Measurements from ENCODE around the gene AGPAT4.
"Not testable (repeated sequence)": the region's sequence is repeated elsewhere in the genome, so short reads cannot be mapped to it uniquely, and the experiment has no call there.

Gene AGPAT4

GRCh38 chr6:161228096-161228495 lies 45.8 kb downstream of the AGPAT4 start:
- no peak for DNase-seq (ENCODE audit: low read depth in 1 of 2, low spot score in 1 of 2)

DNA sequence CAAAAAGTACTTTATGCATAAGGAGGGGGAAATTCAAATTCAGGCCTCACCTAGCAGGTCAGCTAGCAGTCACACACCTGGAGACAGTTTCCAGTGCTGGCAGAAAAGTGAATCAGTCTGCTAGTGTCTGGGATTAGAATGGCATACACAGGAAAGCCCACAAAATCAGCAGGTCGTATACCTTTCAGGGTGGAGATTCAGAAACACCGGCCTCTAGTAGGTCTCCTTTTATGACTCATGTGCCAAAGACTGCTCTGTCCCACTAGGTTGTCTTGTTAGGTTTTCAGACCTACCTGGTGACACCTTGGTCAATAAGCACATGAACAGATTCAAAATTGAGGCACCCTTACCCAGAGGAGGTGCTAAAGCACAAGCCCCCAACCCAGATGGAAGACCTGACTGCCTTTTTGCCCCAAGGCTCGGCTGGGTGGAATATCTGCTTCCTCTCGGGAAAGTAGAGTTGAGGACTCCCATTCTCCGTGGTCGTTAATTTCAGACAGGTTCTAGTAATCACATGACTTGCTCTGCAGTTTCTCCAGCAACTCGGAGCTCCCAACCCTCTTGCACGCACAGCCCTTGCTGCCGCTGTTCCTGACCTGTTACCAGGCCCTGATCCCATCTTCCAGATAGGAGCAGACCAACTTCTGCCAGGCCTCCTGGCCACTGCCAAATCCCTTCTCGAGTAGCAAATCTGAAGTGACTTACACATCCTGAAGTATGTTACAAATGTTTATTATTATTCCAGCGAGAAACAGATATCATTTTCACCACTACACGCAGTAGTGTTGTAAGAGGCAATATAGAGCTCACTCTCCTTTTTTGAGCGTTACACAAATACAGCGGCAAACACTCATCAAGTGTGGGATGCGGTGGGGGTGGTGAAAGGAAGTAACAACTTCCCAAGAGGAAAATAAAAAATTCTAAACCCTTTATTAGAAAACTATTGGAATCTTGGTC lies 46.6 kb downstream of the AGPAT4 start:
- DNase-seq (ENCODE audit: low read depth in 1 of 2, low spot score in 1 of 2): no peak

- no peak for DNase-seq (ENCODE audit: low read depth in 1 of 2, low spot score in 1 of 2)
Observed at GRCh38 chr6:161226009-161226964, 47.6 kb downstream of the AGPAT4 start.

GRCh38 chr6:161225681-161226008 lies 48.2 kb downstream of the AGPAT4 start:
- no peak for DNase-seq (ENCODE audit: low read depth in 1 of 2, low spot score in 1 of 2)

DNA sequence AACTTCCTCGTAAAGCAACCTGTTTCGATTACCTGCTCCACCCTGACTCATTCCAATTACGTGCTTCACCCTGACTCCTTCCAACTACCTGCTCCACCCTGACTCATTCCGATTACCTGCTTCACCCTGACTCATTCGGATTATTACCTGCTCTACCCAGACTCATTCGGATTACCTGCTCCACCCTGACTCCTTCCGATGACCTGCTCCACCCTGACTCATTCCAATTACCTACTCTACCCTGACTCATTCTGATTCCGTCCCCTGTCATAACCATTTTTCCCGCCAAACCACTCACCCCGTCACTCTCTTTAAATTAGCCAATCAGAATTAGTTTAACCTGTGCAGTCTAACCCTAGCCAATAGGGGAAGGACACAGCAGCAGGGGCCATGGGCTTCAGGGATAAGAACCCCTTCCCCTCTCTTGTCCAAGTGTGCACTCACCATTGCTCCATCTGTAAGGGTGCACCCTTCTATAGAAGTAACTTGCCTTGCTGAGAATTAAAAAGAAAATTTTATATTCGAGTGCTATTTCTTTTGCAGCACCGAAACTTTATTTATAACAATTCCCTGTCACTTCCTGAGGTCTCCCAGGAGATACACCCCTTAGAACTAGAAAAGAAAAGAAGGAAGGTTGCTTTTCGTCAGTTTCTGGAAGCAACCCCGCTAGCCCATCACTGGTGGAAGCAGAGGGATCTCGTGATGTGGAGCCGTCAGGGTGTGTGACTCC lies 48.7 kb downstream of the AGPAT4 start:
- DNase-seq (ENCODE audit: low read depth in 1 of 2, low spot score in 1 of 2): not testable (repeated sequence)

DNA sequence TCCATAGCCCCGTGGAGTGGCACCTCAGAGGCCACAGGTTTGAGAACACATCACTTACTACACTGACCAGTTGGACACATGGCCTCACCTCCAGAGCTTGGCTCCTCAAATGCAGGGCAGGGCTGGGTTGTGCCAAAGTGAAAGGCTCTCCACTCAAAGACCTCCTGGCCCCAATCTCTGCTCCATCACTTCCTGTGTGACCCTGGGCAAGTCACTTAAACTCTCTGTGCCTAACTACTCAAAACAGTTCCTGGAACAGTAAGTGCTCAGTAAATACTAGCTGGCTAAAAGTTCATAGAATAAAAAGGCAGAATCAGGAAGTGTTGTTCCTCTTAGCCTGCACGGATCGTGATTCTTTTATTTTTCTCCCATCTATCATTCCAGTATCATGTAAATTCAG lies 50.2 kb downstream of the AGPAT4 start:
- no peak for DNase-seq (ENCODE audit: low read depth in 1 of 2, low spot score in 1 of 2)

GRCh38 chr6:161222706-161223234 lies 51.1 kb downstream of the AGPAT4 start:
- DNase-seq (ENCODE audit: low read depth in 1 of 2, low spot score in 1 of 2): no peak

DNA sequence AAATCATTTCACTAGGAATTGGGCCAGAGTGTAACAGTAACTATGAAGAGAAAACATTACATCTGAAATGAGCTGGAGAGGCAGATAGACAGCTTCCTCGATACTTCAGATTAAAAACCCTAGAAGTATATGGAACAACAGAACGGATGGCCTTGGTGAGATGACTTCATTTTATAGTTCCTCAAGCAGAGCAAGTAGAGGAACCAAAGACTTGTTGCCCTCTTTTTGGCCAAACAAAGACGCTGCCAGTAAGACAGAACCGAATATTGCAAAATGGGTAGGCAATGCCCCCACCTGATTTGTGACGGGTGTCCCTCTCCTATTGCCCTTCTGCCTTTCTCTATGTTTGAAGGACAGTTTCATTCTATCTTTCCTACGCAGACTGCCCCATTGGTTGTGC lies 53.5 kb downstream of the AGPAT4 start:
- no peak for DNase-seq (ENCODE audit: low read depth in 1 of 2, low spot score in 1 of 2)

DNA sequence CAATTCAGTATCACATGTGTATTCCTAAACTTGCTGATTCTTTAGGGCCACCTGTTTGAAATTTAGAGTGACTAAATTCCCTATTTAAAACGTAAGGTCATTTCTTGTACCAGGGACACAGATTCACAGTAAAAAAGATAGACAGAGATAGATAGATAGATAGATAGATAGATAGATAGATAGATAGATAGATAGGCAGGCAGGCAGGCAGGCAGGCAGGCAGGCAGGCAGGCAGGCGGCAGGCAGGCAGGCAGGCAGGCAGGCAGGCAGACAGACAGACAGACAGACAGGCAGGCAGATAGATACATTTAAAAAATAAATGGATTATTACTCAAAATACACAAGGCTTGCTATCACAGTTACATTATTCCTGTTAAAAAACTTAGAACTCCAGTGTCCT lies 54.2 kb downstream of the AGPAT4 start:
- DNase-seq (ENCODE audit: low read depth in 1 of 2, low spot score in 1 of 2): no peak

DNA sequence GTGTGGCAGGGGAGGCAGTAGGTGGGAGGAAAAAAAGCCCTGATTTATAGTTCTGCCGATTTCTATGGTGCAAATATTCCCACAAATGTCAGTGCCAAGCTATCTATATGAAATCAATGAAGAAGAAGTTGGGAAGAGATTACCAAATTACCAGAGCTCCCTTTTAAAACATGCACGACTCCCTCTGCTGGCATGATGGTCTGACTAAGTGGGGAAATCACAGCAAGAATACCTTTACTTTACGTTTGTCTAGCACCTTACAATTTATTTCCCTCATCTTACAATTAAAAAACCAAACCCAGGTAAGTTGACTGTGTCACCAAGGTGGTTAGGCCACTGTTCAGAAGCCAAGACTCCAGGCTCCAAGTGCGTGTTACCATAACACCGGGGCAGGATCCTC lies 55.6 kb downstream of the AGPAT4 start:
- no peak for DNase-seq (ENCODE audit: low read depth in 1 of 2, low spot score in 1 of 2)

DNA sequence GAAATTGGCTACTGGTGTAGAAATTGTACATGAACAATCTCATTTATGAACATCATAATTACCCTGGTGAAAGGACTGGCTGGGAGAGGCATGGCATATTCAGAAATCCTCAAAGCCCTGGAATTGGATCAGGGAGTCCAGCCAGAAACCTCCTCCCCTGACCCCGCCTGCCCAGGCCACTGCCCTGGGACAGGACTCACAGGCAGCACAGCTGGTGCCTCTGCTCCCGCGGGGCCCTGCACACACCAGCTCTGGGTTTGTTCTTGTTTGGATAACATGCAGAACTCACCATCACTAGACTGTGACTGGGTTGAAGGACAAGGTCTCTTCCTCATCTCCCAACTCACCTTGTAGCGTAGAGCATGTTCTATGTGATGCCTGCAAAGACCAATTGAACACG lies 56.2 kb downstream of the AGPAT4 start:
- no peak for DNase-seq (ENCODE audit: low read depth in 1 of 2, low spot score in 1 of 2)

GRCh38 chr6:161216616-161217205 lies 57.1 kb downstream of the AGPAT4 start:
- no peak for DNase-seq (ENCODE audit: low read depth in 1 of 2, low spot score in 1 of 2)

DNA sequence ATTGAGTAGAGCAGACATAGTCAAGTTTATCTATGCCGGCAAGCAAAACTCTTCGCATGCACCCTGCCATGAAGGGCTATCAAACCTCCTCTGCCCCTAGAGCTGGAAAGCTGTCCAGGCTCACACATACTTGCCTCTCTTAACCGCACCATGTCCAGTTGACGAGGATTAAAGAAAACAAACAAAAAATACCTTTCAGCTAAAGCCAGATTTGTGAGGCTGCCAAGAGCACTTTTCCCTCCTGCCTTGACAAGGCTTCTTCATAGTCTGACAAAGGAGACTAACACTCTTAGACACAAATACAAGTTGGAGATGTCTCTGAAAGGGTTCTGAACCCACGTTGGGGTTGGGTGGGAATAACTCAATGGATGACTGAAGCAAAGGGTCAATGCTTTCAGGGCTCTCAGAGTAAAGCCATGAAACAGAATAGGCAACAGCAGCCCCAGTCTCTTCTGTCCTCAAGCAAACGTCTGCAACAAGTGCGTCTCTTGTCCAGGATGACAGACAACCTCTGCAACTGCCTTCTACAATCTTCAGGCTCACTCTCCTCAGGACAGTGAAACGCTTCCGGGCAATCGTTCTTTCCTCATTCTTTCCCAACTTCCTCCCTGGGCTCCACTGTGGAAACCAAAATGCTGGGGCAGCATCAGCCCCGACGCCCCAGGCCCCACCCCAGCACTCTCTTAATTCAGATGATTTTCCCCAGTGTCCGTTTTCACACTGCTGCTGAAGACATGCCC lies 57.8 kb downstream of the AGPAT4 start:
- DNase-seq (ENCODE audit: low read depth in 1 of 2, low spot score in 1 of 2): no peak

GRCh38 chr6:161215193-161215592 lies 58.7 kb downstream of the AGPAT4 start:
- no peak for DNase-seq (ENCODE audit: low read depth in 1 of 2, low spot score in 1 of 2)

GRCh38 chr6:161214722-161215121 lies 59.1 kb downstream of the AGPAT4 start:
- DNase-seq (ENCODE audit: low read depth in 1 of 2, low spot score in 1 of 2): no peak

DNA sequence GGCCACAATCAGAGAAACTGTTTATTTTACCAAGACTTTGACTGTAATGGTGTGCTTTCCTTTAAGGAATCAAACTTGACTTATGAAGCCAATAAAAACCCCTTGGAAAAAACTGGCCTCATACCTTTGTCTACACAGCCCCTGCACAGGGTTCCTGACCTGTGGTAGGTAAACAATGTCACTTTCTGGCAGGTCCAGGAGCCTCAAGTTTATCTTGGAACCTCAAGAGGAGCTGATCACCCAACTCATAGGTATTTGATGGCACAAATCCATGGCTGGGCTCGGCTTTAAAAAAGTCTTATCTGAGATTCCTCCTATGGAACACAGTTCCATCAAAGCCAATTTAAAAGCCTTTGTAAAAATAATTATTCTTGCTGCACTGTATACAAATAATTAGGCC lies 61.0 kb downstream of the AGPAT4 start:
- DNase-seq (ENCODE audit: low read depth in 1 of 2, low spot score in 1 of 2): no peak

DNA sequence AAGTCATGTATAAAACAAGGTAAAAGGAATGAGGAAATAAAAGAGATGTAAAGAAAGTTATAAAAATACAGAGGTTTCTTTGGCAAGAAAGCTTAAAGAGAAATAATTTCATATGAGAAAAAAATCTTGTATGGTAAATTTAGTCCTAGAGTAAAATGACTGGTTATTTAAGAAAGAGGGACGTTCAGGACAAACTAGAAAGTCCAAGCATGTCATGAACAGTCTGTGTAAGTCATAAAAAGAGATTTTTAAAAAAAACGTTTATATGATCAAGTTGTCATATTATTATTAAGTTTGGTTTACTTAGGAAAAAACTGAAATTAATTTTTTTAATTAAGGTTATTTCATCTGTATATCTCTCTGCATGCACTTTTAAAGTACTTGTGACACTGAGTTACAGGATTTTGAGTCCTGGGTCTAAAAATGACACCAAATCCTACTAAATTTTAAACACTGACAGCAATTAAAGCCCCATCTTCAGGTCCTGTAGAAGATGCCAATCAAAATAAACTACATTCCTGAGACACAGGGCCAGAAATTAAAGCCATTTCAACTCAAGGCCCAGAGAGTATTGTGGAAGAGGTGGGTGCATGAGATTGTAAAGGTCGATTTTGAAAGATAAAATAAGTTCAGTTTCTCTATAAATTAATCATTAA lies 62.4 kb downstream of the AGPAT4 start:
- DNase-seq (ENCODE audit: low read depth in 1 of 2, low spot score in 1 of 2): no peak

GRCh38 chr6:161210857-161211256 lies 63.0 kb downstream of the AGPAT4 start:
- DNase-seq (ENCODE audit: low read depth in 1 of 2, low spot score in 1 of 2): no peak

DNA sequence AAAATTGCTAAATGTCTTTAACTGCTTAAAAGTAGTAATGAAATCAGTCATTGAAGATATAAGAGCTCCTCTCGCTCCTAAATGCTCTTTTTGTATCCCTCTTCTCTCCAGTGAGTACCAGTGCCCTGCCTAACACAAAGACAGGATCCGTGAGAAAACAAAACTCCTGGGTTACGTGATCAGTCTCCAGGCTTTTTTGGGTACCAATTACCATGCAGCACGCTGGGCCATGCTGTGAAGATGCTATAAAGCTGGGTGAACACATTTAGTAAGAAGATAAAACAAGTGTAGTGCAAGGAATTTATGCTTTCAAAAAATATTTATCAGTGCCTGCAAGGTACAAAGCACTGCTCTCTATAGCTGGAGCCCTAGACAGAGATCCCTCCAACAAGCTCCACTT lies 66.7 kb downstream of the AGPAT4 start:
- no peak for DNase-seq (ENCODE audit: low read depth in 1 of 2, low spot score in 1 of 2)
